Measurements from ENCODE around the gene SETDB1.

DNA sequence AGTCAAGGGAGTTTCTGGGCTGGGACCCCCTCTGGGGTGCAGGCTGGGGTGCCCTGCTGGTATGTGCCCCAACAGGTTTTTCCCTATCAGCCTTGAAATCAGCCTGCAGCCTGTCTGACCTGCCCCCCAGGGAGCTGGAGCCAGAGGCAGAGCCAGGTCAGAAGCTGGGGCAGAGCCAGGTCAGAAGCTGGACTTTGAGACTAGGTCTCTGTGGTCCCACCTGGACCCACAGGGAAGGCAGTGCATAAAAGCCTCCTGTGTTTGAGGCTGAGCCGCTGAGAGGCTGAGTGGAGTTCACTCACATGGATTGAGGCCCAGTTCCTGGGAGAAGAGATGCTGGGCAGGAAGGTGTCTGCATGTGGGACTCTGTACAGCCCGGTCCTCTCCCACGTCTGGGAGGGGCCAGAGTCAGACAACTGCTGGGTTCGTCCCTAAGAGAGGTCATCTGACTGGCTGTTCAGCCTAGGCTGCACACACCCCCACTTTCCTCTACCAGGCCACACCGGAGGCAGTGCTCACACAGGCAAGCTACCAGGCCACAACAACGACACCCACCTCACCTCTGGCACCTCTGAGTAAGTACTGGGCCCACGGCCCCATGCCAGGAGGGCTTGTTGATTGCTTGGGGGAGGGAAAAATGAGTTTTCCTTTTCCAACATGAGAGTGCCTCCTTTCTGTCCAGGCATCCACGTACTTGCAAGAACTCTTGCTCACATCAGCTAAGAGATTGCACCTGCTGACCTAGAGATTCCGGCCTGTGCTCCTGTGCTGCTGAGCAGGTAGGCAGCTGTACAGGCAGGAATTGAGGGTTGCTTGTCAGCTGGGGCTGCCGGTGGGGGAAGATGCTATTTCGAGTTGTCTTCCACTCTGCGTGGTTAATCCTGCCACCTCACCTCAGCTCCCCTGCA lies 55.9 kb downstream of the SETDB1 start, which contains the start of gene ANXA9:
- TF ChIP-seq, protein P1, sequence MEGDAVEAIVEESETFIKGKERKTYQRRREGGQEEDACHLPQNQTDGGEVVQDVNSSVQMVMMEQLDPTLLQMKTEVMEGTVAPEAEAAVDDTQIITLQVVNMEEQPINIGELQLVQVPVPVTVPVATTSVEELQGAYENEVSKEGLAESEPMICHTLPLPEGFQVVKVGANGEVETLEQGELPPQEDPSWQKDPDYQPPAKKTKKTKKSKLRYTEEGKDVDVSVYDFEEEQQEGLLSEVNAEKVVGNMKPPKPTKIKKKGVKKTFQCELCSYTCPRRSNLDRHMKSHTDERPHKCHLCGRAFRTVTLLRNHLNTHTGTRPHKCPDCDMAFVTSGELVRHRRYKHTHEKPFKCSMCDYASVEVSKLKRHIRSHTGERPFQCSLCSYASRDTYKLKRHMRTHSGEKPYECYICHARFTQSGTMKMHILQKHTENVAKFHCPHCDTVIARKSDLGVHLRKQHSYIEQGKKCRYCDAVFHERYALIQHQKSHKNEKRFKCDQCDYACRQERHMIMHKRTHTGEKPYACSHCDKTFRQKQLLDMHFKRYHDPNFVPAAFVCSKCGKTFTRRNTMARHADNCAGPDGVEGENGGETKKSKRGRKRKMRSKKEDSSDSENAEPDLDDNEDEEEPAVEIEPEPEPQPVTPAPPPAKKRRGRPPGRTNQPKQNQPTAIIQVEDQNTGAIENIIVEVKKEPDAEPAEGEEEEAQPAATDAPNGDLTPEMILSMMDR (conservative IDR thresholded peaks at IDR 0.05) = no peak
- TF ChIP-seq EZH2 (IDR thresholded peaks at IDR 0.05; ENCODE audit: low read depth) = no peak
